Transverse colon (tissue), 4 donors: ENCODE data around the gene PRSS38.

Source experiments
- CTCF ChIP-seq, 5 experiments: fragments of 200-600 bp in 3 of 5; fragments of 450-650 bp in 2 of 5; sonication (generic) in 3 of 5; IDR thresholded peaks; 1 replicate in 2 of 5; 2 replicates in 3 of 5; pipeline ENCODE4 v1.5.1; 2016 to 2017; ENCODE audit warnings: antibody characterized with exemption in 5 of 5, inconsistent platforms in 3 of 5, mild to moderate bottlenecking in 2 of 5, moderate library complexity in 1 of 5
- POLR2AphosphoS5 ChIP-seq, 3 donors: sonication (generic); formaldehyde crosslinking; IDR thresholded peaks; one replicate each; pipeline ENCODE4 v1.6.1; 2016; ENCODE audit warnings: antibody characterized with exemption in 3 of 3

GRCh38 chr1:227766653-227767277 is 48.7 kb upstream of the PRSS38 start:
- TF ChIP-seq CTCF (IDR thresholded peaks at IDR 0.05) (no peak), POLR2AphosphoS5 (IDR thresholded peaks at IDR 0.05) (no peak)
